Heart right ventricle (tissue), 16 donors: ENCODE results near the gene GRIK4. TPM values are rescaled to one million over a fixed set of nuclear protein-coding genes. Genes with fewer than 3 reads are reported as not detected.
A peak's percentile ranks its signal among the peaks of the same experiment; 100 is the strongest.

Source experiments
- ATAC-seq, 8 donors: fragments of 200-7000 bp; cut with Tn5 transposase; one replicate each; pipeline ENCODE4 v1.9.1; 2020; ENCODE audit warnings: mild to moderate bottlenecking in 8 of 8, moderate library complexity in 8 of 8, moderate number of reproducible peaks in 1 of 8
- DNase-seq, 2 donors: peaks; one replicate each; pipeline ENCODE4 v3.0.0-alpha.2; 2020
- H3K27ac ChIP-seq, 10 donors: fragments of 200-600 bp; sonication (generic) in 2 of 10; one replicate each; pipeline versions ENCODE4 v1.5.0 to v1.8.0; 2020 to 2022; ENCODE audit warnings: mild to moderate bottlenecking in 3 of 10
- H3K27me3 ChIP-seq, 7 donors: fragments of 200-600 bp; one replicate each; pipeline ENCODE4 v1.8.0; 2021 to 2022; ENCODE audit warnings: mild to moderate bottlenecking in 2 of 7
- H3K36me3 ChIP-seq, 9 donors: fragments of 200-600 bp; sonication (generic) in 1 of 9; one replicate each; pipeline versions ENCODE4 v1.5.0 to v1.8.0; 2020 to 2022; ENCODE audit warnings: mild to moderate bottlenecking in 2 of 9
- H3K4me1 ChIP-seq, 9 donors: fragments of 200-600 bp; sonication (generic) in 1 of 9; one replicate each; pipeline versions ENCODE4 v1.5.0 to v1.8.0; 2020 to 2022; ENCODE audit warnings: mild to moderate bottlenecking in 4 of 9
- H3K4me3 ChIP-seq, 10 donors: fragments of 200-600 bp; sonication (generic) in 2 of 10; one replicate each; pipeline versions ENCODE4 v1.5.0 to v1.8.0; 2020 to 2022; ENCODE audit warnings: mild to moderate bottlenecking in 7 of 10, moderate library complexity in 2 of 10
- H3K9me3 ChIP-seq, 11 donors: fragments of 200-600 bp in 10 of 11; sonication (generic) in 2 of 11; one replicate each; pipeline versions ENCODE4 v1.5.0 to v1.8.0; 2013 to 2022; ENCODE audit warnings: mild to moderate bottlenecking in 2 of 11, control low read depth in 1 of 11, moderate library complexity in 1 of 11
- WGBS, 2 donors: extraction: QIAGEN DNeasy Blood & Tissue Kit; methylation state at CpG; one replicate each; pipeline ENCODE4 v1.1.7; 2013; ENCODE audit warnings: inconsistent platforms in 1 of 2; 5-methylcytosine and 5-hydroxymethylcytosine counted together
- intact Hi-C, 10 donors: fragments of 100-400 bp; cut with DNase I; formaldehyde crosslinking; loops; one replicate each; pipeline versions ENCODE4 v1.11.1 to v1.14.2; 2022
- polyA plus RNA-seq, 2 donors: library from polyadenylated mRNA; stranded (reverse); fragments of 200-250 nt; gene quantifications; one replicate each; pipeline ENCODE4 v1.2.3, GENCODE V29; 2013
- total RNA-seq, 10 donors: library from RNA; stranded (reverse); fragmentation: NEBNext Ultra II Directional in 3 of 10; extraction: Animal tissue kit (Norgen Biotek cat#: 25700) in 3 of 10; gene quantifications; one replicate each; pipeline versions ENCODE4 v1.2.1 to v1.2.4, GENCODE V29; 2021 to 2023
- TF ChIP-seq, protein P1 (sequence below), 9 donors: fragments of 200-600 bp; sonication (generic) in 2 of 9; IDR thresholded peaks; one replicate each; pipeline versions ENCODE4 v1.5.0 to v1.8.0; 2021 to 2022; ENCODE audit warnings: antibody characterized with exemption in 9 of 9, mild to moderate bottlenecking in 5 of 9, moderate library complexity in 1 of 9
- donor health status: Arrhythmogenic right ventricular cardiomyopathy.
- donor health status: ischemic (EF 13 %, LVEDD 7.1; RV severe dilation, severe dysfunction).
- donor health status: healthy with polysubstance abuse.
- donor health status: DM: no; HTN: yes; CAD: no.
- donor health status: DM: no; HTN: no; CAD: no.
- donor health status: ischemic (EF 25% LVEDD 6.9; RV normal size, moderate dysfunction).
- donor health status: ischemic (EF 25% LVEDD 5.7; RV mildly dilated, moderate dysfunction).
- donor health status: healthy.
- donor health status: DM: yes; HTN: yes; CAD: no.
- donor health status: Ischemic cardiomyopathy.
- donor health status: ischemic (EF 35%, LVEDD 5.7; RV mildly dilated, moderate dysfunction).
- donor health status: nonischemic (EF 11% LVEDD 7.7; RV severe dilation, severe dysfunction).
- donor health status: DM: yes; HTN: yes; CAD: no.
- donor health status: PGD.
- donor health status: ischemic (EF 29% LVEDD 5.4; RV normal size, mild dysfunction).
- donor health status: nonischemic (EF 23%, LVEDD 6.1; RV moderate dilation, normal function).

The GRIK4 gene
- total and polyA plus RNA-seq, 12 donors, result 0.01 to 0.85 (median 0.37) TPM; not detected in 6

GRCh38 chr11:120952461-120953434, 441.2 kb downstream of the GRIK4 start:
- H3K9me3 ChIP-seq, result no peaks in the 10 kb centered on the region
- peaks cover 0 to 28% (median 24%) of the 10 kb centered on the region in 7 donors for H3K27me3 ChIP-seq
- intact Hi-C loops, result loop anchor here (1.0 to 10.0 kb wide), 8 partner anchors 152 to 442 kb away; partner anchors contain the start of genes GRIK4 (in 9 of the 10) and TECTA (in 1 of the 10)
- TF ChIP-seq, protein P1, sequence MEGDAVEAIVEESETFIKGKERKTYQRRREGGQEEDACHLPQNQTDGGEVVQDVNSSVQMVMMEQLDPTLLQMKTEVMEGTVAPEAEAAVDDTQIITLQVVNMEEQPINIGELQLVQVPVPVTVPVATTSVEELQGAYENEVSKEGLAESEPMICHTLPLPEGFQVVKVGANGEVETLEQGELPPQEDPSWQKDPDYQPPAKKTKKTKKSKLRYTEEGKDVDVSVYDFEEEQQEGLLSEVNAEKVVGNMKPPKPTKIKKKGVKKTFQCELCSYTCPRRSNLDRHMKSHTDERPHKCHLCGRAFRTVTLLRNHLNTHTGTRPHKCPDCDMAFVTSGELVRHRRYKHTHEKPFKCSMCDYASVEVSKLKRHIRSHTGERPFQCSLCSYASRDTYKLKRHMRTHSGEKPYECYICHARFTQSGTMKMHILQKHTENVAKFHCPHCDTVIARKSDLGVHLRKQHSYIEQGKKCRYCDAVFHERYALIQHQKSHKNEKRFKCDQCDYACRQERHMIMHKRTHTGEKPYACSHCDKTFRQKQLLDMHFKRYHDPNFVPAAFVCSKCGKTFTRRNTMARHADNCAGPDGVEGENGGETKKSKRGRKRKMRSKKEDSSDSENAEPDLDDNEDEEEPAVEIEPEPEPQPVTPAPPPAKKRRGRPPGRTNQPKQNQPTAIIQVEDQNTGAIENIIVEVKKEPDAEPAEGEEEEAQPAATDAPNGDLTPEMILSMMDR (IDR thresholded peaks at IDR 0.05), result peak; percentile 39 to 77 (median 71)
- DNase-seq (peak; percentile 79 to 81), ATAC-seq (peak; percentile 89 to 96 (median 94))
- WGBS, 2 donors, result 19 to 23% methylated on average over 20 of the region's 20 CpGs
- H3K4me3 ChIP-seq, result peak overlapping the region in 4 of 10 donors; percentile 23 to 32 (median 26)
- H3K36me3 ChIP-seq, result no peaks in the 10 kb centered on the region
- H3K27ac ChIP-seq, result peak overlapping the region in 2 of 10 donors; percentile 28 to 44
- H3K4me1 ChIP-seq, result peaks cover 0 to 10% (median 6%) of the 10 kb centered on the region in 9 donors

GRCh38 chr11:120954381-120954780, 442.8 kb downstream of the GRIK4 start:
- intact Hi-C loops, result loop anchor here in 6 of 10 donors (5.0 to 10.0 kb wide), 5 partner anchors 150 to 440 kb away; partner anchors contain the start of genes GRIK4 (in 2 of the 6) and TECTA (in 1 of the 6)

GRCh38 chr11:120956710-120957495, 445.4 kb downstream of the GRIK4 start:
- intact Hi-C loops, result loop anchor here in 5 of 10 donors (10.0 kb wide), 4 partner anchors 148 to 442 kb away; partner anchors contain the start of genes GRIK4 (in 2 of the 5) and TECTA (in 1 of the 5)
- Histone ChIP-seq H3K4me1 (peaks cover 0 to 10% (median 6%) of the 10 kb centered on the region in 9 donors), H3K4me3 (no peak overlapping the region), H3K9me3 (no peaks in the 10 kb centered on the region), H3K27me3 (peaks cover 0 to 13% (median 0%) of the 10 kb centered on the region in 7 donors), H3K27ac (no peak overlapping the region), H3K36me3 (no peaks in the 10 kb centered on the region)
- WGBS, 2 donors, result 86 to 87% methylated on average over 16 of the region's 16 CpGs
- ATAC-seq, result no peak
- TF ChIP-seq, protein P1 (IDR thresholded peaks at IDR 0.05), result no peak
- DNase-seq, result no peak

More at GRCh38 chr11:120954381-120954780, 442.8 kb downstream of the GRIK4 start:
- 65 to 77% methylated on average over 7 of the region's 7 CpGs for WGBS, 2 donors
- TF ChIP-seq, protein P1 (IDR thresholded peaks at IDR 0.05), result no peak
- Histone ChIP-seq H3K4me1 (peaks cover 0 to 10% (median 6%) of the 10 kb centered on the region in 9 donors), H3K36me3 (no peaks in the 10 kb centered on the region), H3K9me3 (no peaks in the 10 kb centered on the region), H3K27ac (no peak overlapping the region), H3K27me3 (peaks cover 0 to 27% (median 9%) of the 10 kb centered on the region in 7 donors), H3K4me3 (no peak overlapping the region)
- ATAC-seq, result no peak
- no peak for DNase-seq
